Naive thymus-derived CD4-positive, alpha-beta T cell (primary cell): ENCODE data around the gene NHS. TPM values are rescaled to one million over a fixed set of nuclear protein-coding genes. Genes with fewer than 3 reads are reported as not detected.
"Not testable (repeated sequence)": the region's sequence is repeated elsewhere in the genome, so short reads cannot be mapped to it uniquely, and the experiment has no call there.

ENCODE experiments used
- ATAC-seq: fragments of 150-1000 bp; cut with Tn5 transposase; 2 replicates; pipeline ENCODE4 v1.10.0; 2021; ENCODE audit warnings: mild to moderate bottlenecking, moderate library complexity
- CTCF ChIA-PET: fragments of 350-600 bp; sonication (Branson Sonifier 250); formaldehyde crosslinking; loops from one replicate; lab custom pipeline; 2021; ENCODE audit warnings: antibody characterized with exemption; lab: Charles Lee
- POLR2A ChIA-PET: fragments of 350-600 bp; sonication (Branson Sonifier 250); formaldehyde crosslinking; loops from one replicate; lab custom pipeline; 2021; ENCODE audit warnings: antibody characterized with exemption, inconsistent platforms; lab: Charles Lee
- DNase-seq, 9 donors: peaks; one replicate each; pipeline versions ENCODE4 v3.0.0 to v3.0.0-alpha.2; 2020 to 2022; ENCODE audit warnings: mixed read lengths in 1 of 9
- H3K27ac ChIP-seq: one replicate; pipeline ENCODE4 v1.7.0; 2013; ENCODE audit warnings: mild to moderate bottlenecking, low read depth, low read length, moderate library complexity
- H3K27me3 ChIP-seq, 2 donors: one replicate each; pipeline ENCODE4 v1.7.0; 2013; ENCODE audit warnings: low read length in 2 of 2, mild to moderate bottlenecking in 2 of 2, moderate library complexity in 2 of 2; ENCODE audit not compliant: control insufficient read depth in 2 of 2, insufficient read depth in 2 of 2
- H3K36me3 ChIP-seq, 3 experiments: 1 replicate in 2 of 3; 2 replicates in 1 of 3; pipeline ENCODE4 v1.7.0; 2013; ENCODE audit warnings: low read length in 3 of 3, mild to moderate bottlenecking in 3 of 3, moderate library complexity in 1 of 3; ENCODE audit not compliant: insufficient read depth in 3 of 3, control insufficient read depth in 2 of 3
- H3K4me1 ChIP-seq, 2 donors: one replicate each; pipeline ENCODE4 v1.7.0; 2013; ENCODE audit warnings: low read length in 2 of 2, mild to moderate bottlenecking in 2 of 2, moderate library complexity in 1 of 2; ENCODE audit not compliant: control insufficient read depth in 2 of 2, insufficient read depth in 2 of 2
- H3K4me3 ChIP-seq: 2 replicates; pipeline ENCODE4 v1.7.0; 2013; ENCODE audit warnings: mild to moderate bottlenecking, low read length
- H3K9me3 ChIP-seq, 3 experiments: 1 replicate in 2 of 3; 2 replicates in 1 of 3; pipeline ENCODE4 v1.7.0; 2013; ENCODE audit warnings: low read length in 3 of 3; ENCODE audit not compliant: control insufficient read depth in 2 of 3
- H3K27ac Mint-ChIP-seq, 9 donors: one replicate each; pipeline ENCODE4 v1.8.0; 2020 to 2022; ENCODE audit warnings: mixed read lengths in 9 of 9, mild to moderate bottlenecking in 8 of 9, moderate library complexity in 5 of 9, inconsistent platforms in 2 of 9
- H3K27me3 Mint-ChIP-seq, 5 donors: one replicate each; pipeline ENCODE4 v1.8.0; 2021 to 2022; ENCODE audit warnings: mixed read lengths in 5 of 5, mild to moderate bottlenecking in 1 of 5
- H3K36me3 Mint-ChIP-seq, 5 donors: one replicate each; pipeline ENCODE4 v1.8.0; 2020 to 2022; ENCODE audit warnings: mixed read lengths in 5 of 5, mild to moderate bottlenecking in 3 of 5, inconsistent platforms in 1 of 5
- H3K4me1 Mint-ChIP-seq, 7 donors: one replicate each; pipeline ENCODE4 v1.8.0; 2020 to 2022; ENCODE audit warnings: mixed read lengths in 7 of 7, mild to moderate bottlenecking in 3 of 7, inconsistent platforms in 1 of 7
- H3K4me3 Mint-ChIP-seq, 10 donors: one replicate each; pipeline ENCODE4 v1.8.0; 2020 to 2022; ENCODE audit warnings: mild to moderate bottlenecking in 10 of 10, mixed read lengths in 10 of 10, moderate library complexity in 6 of 10, inconsistent platforms in 2 of 10
- H3K9me3 Mint-ChIP-seq, 11 donors: one replicate each; pipeline ENCODE4 v1.8.0; 2020 to 2022; ENCODE audit warnings: mixed read lengths in 11 of 11, mild to moderate bottlenecking in 4 of 11, inconsistent platforms in 1 of 11, moderate library complexity in 1 of 11
- intact Hi-C, 2 donors: fragments of 100-400 bp; cut with micrococcal nuclease; formaldehyde crosslinking; loops; one replicate each; pipeline ENCODE4 v1.15.1; 2023
- polyA plus RNA-seq, 2 donors: library from polyadenylated mRNA; unstranded; fragments of 300-500 nt; fragmentation: Illumina TruSeq; gene quantifications; one replicate each; pipeline ENCODE4 v1.2.3, GENCODE V29; 2021
- total RNA-seq, 6 experiments: library from RNA in 5 of 6; stranded (reverse) in 5 of 6; gene quantifications; 1 replicate in 5 of 6; 2 replicates in 1 of 6; pipeline ENCODE4 v1.2.3 and lab custom pipeline; 2021 to 2026

Gene NHS
- total and polyA plus RNA-seq, 7 experiments from 2014 or later, result 0.02 to 2.6 (median 0.32) TPM; not detected in 1

DNA sequence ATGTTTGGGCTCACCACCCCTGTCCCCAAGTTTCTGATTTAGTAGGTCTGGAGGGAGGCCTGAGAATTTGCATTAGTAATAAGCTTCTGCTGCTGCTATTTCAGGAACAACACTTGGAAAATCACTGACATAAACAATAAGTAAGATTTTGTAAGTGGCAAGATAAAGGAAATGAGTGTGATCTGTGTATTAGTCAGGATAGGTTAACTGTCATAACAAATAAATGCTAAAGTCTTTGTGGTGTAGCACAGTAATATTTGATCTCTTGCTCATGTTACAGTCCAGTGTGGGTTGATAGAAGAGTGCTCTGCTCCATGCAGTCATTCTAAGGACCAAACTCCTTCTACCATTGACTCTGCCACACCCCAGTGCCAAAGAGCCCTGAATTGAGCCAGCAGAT is 67.0 kb downstream of the NHS start:
- Histone ChIP-seq H3K4me1 (no peaks in the 10 kb centered on the region), H3K4me3 (no peak overlapping the region), H3K9me3 (no peaks in the 10 kb centered on the region), H3K27me3 (no peaks in the 10 kb centered on the region), H3K36me3 (no peaks in the 10 kb centered on the region), H3K27ac (no peak overlapping the region)
- Mint-ChIP-seq H3K4me3 (no peak overlapping the region), H3K36me3 (no peaks in the 10 kb centered on the region), H3K9me3 (no peaks in the 10 kb centered on the region), H3K27me3 (peaks cover 0 to 5% (median 0%) of the 10 kb centered on the region in 5 donors), H3K27ac (no peak overlapping the region), H3K4me1 (no peaks in the 10 kb centered on the region)
- intact Hi-C loops, result no loop called here
- ChIA-PET POLR2A (no interaction called here), CTCF (no interaction called here)
- ATAC-seq, result no peak
- no peak for DNase-seq

DNA sequence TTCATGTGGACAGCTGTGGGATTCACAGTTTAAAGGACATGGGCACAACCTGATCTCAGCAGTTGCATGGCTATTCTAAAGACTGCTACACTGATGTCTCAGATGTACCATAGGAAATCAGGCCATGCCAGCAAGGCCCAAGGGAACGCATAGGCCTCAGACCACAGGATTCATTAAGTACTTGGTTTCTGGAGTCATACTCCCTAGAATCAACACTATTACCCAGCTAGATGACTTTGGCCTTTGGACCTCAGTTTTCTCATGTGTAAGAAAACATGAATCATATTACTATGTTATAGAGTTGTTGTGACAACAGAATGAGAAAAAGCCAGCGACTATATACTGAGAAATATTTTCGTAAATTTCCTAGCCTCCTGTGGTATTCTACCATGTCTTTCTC is 67.9 kb downstream of the NHS start:
- H3K9me3 Mint-ChIP-seq, result no peaks in the 10 kb centered on the region
- POLR2A ChIA-PET, result no interaction called here
- H3K27me3 Mint-ChIP-seq, result peaks cover 0 to 5% (median 0%) of the 10 kb centered on the region in 5 donors
- H3K36me3 ChIP-seq, result no peaks in the 10 kb centered on the region
- no peak overlapping the region for H3K4me3 Mint-ChIP-seq
- CTCF ChIA-PET, result no interaction called here
- no peak for ATAC-seq
- no peak for DNase-seq
- no peak overlapping the region for H3K27ac Mint-ChIP-seq
- H3K27ac ChIP-seq, result no peak overlapping the region
- no peaks in the 10 kb centered on the region for H3K36me3 Mint-ChIP-seq
- no peaks in the 10 kb centered on the region for H3K27me3 ChIP-seq
- intact Hi-C loops, result no loop called here
- H3K4me3 ChIP-seq, result no peak overlapping the region
- H3K9me3 ChIP-seq, result no peaks in the 10 kb centered on the region
- H3K4me1 ChIP-seq, result no peaks in the 10 kb centered on the region
- no peaks in the 10 kb centered on the region for H3K4me1 Mint-ChIP-seq

DNA sequence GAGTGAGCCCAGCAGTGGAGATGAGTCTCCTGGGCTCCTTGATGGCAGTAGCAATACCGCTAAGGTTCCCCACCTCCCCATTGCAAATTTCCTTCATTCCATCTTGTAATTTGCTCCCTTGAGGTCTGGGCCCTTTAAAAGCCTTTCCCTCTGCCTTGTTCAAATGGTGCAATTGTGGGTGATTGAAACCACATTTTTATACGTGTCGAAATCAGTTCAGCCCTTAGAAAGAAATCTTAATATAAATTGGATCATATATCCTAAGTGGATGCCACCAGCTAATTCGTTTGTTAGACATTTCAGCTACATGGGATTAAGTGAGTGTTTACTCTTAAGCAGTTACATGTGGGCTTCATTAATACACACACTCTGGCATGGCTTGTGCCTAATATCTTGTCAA is 68.6 kb downstream of the NHS start:
- no peak overlapping the region for H3K4me3 ChIP-seq
- Mint-ChIP-seq H3K4me1 (no peaks in the 10 kb centered on the region), H3K27me3 (peaks cover 0 to 5% (median 0%) of the 10 kb centered on the region in 5 donors), H3K4me3 (no peak overlapping the region), H3K36me3 (no peaks in the 10 kb centered on the region), H3K9me3 (no peaks in the 10 kb centered on the region), H3K27ac (no peak overlapping the region)
- intact Hi-C loops, result no loop called here
- no peaks in the 10 kb centered on the region for H3K4me1 ChIP-seq
- no peaks in the 10 kb centered on the region for H3K27me3 ChIP-seq
- H3K27ac ChIP-seq, result no peak overlapping the region
- ATAC-seq, result no peak
- H3K9me3 ChIP-seq, result no peaks in the 10 kb centered on the region
- CTCF ChIA-PET, result no interaction called here
- DNase-seq, result no peak
- H3K36me3 ChIP-seq, result no peaks in the 10 kb centered on the region
- POLR2A ChIA-PET, result no interaction called here

DNA sequence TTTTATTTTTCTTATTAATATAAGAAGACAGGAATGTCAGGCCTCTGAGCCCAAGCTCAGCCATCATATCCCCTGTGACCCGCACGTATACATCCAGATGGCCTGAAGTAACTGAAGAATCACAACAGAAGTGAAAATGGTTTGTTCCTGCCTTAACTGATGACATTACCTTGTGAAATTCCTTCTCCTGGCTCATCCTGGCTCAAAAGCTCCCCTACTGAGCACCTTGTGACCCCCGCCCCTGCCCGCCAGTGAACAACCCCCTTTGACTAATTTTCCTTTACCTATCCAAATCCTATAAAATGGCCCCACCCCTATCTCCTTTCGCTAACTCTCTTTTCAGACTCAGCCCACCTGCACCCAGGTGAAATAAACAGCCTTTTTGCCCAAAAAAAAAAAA is 71.3 kb downstream of the NHS start:
- intact Hi-C loops, result not testable (repeated sequence)

DNA sequence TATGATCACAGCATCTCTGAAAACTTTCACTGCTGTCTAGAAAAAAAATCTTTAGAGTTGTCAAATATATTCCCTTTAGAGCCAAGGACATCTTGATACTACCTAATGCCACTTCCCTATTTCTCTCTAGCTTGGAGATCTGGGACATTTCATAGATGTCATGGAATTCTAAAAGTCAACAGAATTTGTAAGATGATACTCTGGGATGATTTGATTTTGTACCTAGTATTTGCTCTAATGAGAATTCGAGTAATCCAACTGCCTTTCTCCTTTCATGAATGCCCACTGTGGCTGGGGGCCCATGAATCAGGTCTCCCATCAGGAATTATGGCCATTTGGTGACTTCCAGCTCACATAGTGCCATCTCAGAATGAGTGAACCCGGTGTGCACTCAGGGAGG is 73.2 kb downstream of the NHS start:
- no peak overlapping the region for H3K27ac Mint-ChIP-seq
- no peaks in the 10 kb centered on the region for H3K9me3 Mint-ChIP-seq
- H3K27me3 Mint-ChIP-seq, result peaks cover 0 to 5% (median 0%) of the 10 kb centered on the region in 5 donors
- H3K4me1 Mint-ChIP-seq, result no peaks in the 10 kb centered on the region
- Histone ChIP-seq H3K27me3 (no peaks in the 10 kb centered on the region), H3K9me3 (no peaks in the 10 kb centered on the region), H3K4me1 (no peaks in the 10 kb centered on the region), H3K4me3 (no peak overlapping the region), H3K36me3 (no peaks in the 10 kb centered on the region), H3K27ac (no peak overlapping the region)
- DNase-seq (no peak), ATAC-seq (no peak)
- no peak overlapping the region for H3K4me3 Mint-ChIP-seq
- no peaks in the 10 kb centered on the region for H3K36me3 Mint-ChIP-seq
- intact Hi-C loops, result no loop called here
- CTCF ChIA-PET, result no interaction called here
- POLR2A ChIA-PET, result no interaction called here

More for the DNA sequence above, 71.3 kb downstream of the NHS start:
- H3K9me3 ChIP-seq, CTCF ChIA-PET, POLR2A ChIA-PET, H3K27me3 Mint-ChIP-seq, H3K4me1 Mint-ChIP-seq, H3K27ac ChIP-seq, H3K27me3 ChIP-seq, ATAC-seq, H3K4me3 Mint-ChIP-seq, H3K9me3 Mint-ChIP-seq, DNase-seq, H3K36me3 ChIP-seq, H3K36me3 Mint-ChIP-seq, H3K27ac Mint-ChIP-seq, H3K4me3 ChIP-seq, H3K4me1 ChIP-seq: not testable (repeated sequence)

DNA sequence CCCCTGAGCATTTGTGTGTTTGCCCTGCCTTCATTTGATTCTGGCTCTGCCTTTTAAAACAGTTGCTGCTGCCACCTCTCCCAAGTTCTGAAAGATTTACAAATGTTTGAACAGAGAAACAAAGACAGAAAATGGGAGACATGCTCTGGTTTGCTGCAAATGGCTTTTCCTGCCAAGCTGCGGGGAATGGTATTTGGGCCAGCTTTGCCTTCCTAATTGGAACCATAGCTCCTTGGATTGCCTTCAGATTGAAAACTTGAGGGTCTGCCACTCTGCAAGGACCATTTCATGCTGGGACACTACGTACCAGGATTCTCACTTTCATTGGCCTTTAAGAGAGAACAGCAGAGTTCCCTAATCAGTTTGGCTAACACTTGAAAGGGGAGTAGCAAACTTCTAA is 74.9 kb downstream of the NHS start:
- intact Hi-C loops, result no loop called here
- POLR2A ChIA-PET, result no interaction called here
- Mint-ChIP-seq H3K9me3 (no peaks in the 10 kb centered on the region), H3K4me3 (no peak overlapping the region), H3K36me3 (no peaks in the 10 kb centered on the region), H3K27me3 (peaks cover 0 to 5% (median 0%) of the 10 kb centered on the region in 5 donors), H3K4me1 (no peaks in the 10 kb centered on the region), H3K27ac (no peak overlapping the region)
- H3K27me3 ChIP-seq, result no peaks in the 10 kb centered on the region
- CTCF ChIA-PET, result no interaction called here
- no peak overlapping the region for H3K27ac ChIP-seq
- no peak for ATAC-seq
- DNase-seq, result no peak
- no peak overlapping the region for H3K4me3 ChIP-seq
- H3K36me3 ChIP-seq, result no peaks in the 10 kb centered on the region
- H3K4me1 ChIP-seq, result no peaks in the 10 kb centered on the region
- H3K9me3 ChIP-seq, result no peaks in the 10 kb centered on the region

DNA sequence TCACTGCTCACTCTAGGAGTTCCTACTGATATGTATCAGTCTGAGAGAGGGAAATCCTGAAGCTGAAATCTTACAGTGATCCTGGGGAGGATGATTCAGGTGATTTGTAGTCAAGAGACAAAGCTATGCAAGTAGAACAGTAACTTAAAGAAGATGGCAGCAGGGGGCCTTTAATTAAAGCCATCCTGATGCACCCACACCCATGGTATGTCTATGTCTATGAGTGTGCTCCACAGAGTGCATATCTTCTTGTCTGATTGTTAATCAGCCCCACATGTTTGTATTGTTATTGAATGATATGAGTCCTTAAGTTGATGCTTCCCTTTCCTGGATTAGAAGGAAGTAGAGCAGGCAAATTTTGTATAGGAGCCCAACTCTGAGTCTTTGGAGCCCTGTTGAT is 78.8 kb downstream of the NHS start:
- Histone ChIP-seq H3K36me3 (no peaks in the 10 kb centered on the region), H3K4me1 (no peaks in the 10 kb centered on the region), H3K4me3 (no peak overlapping the region), H3K27ac (no peak overlapping the region), H3K9me3 (no peaks in the 10 kb centered on the region), H3K27me3 (no peaks in the 10 kb centered on the region)
- H3K9me3 Mint-ChIP-seq, result peaks cover 0 to 1% (median 0%) of the 10 kb centered on the region in 11 donors
- no peak overlapping the region for H3K27ac Mint-ChIP-seq
- H3K4me3 Mint-ChIP-seq, result no peak overlapping the region
- ChIA-PET POLR2A (no interaction called here), CTCF (no interaction called here)
- intact Hi-C loops, result no loop called here
- H3K4me1 Mint-ChIP-seq, result no peaks in the 10 kb centered on the region
- ATAC-seq (no peak), DNase-seq (no peak)
- no peaks in the 10 kb centered on the region for H3K36me3 Mint-ChIP-seq
- H3K27me3 Mint-ChIP-seq, result no peaks in the 10 kb centered on the region
